Keratinocyte (primary cell): ENCODE results near the gene ST3GAL2. TPM values are rescaled to one million over a fixed set of nuclear protein-coding genes. Genes with fewer than 3 reads are reported as not detected.
A peak's percentile ranks its signal among the peaks of the same experiment; 100 is the strongest.

ENCODE experiments used
- DNase-seq: peaks from one replicate; pipeline ENCODE4 v3.0.0-alpha.2; 2011; ENCODE audit warnings: low read depth, missing footprints, low spot score
- FAIRE-seq: peaks from 2 replicates; lab custom pipeline; 2011; peaks lifted over from hg19 to GRCh38; lab: Jason Lieb, UNC
- H2AFZ ChIP-seq: 2 replicates; pipeline ENCODE4 v1.6.0; 2012; ENCODE audit warnings: low read length, control low read depth, inconsistent platforms; ENCODE audit not compliant: control insufficient read depth
- H3K27ac ChIP-seq: 2 replicates; pipeline ENCODE4 v1.5.1; 2011; ENCODE audit warnings: low read length; ENCODE audit not compliant: control insufficient read depth, insufficient read depth
- H3K27me3 ChIP-seq: 3 replicates; pipeline ENCODE4 v1.6.0; 2011; ENCODE audit warnings: low read length; ENCODE audit not compliant: control insufficient read depth, insufficient read depth; ENCODE audit errors: extremely low read depth
- H3K36me3 ChIP-seq, 2 experiments: 2 replicates in 1 of 2; 3 replicates in 1 of 2; pipeline ENCODE4 v1.5.1; 2011; ENCODE audit warnings: low read length in 2 of 2, mild to moderate bottlenecking in 1 of 2; ENCODE audit not compliant: control insufficient read depth in 2 of 2, insufficient read depth in 2 of 2; ENCODE audit errors: extremely low read depth in 1 of 2
- H3K4me1 ChIP-seq: 3 replicates; pipeline ENCODE4 v1.5.1; 2011; ENCODE audit warnings: low read length; ENCODE audit not compliant: control insufficient read depth, insufficient read depth; ENCODE audit errors: extremely low read depth
- H3K4me2 ChIP-seq: 3 replicates; pipeline ENCODE4 v1.6.0; 2011; ENCODE audit warnings: low read depth, low read length; ENCODE audit not compliant: control insufficient read depth, insufficient read depth; ENCODE audit errors: extremely low read depth
- H3K4me3 ChIP-seq, 3 experiments: fragments of 200-600 bp in 1 of 3; sonication (generic) in 1 of 3; 2 replicates in 2 of 3; 3 replicates in 1 of 3; pipeline ENCODE4 v1.5.1; 2011 to 2016; ENCODE audit warnings: low read length in 3 of 3, mild to moderate bottlenecking in 3 of 3, control low read depth in 2 of 3, inconsistent platforms in 1 of 3, low read depth in 1 of 3, mixed read lengths in 1 of 3, mixed run types in 1 of 3, moderate library complexity in 1 of 3; ENCODE audit not compliant: control insufficient read depth in 2 of 3, insufficient read depth in 2 of 3; ENCODE audit errors: extremely low read depth in 1 of 3
- H3K79me2 ChIP-seq: 2 replicates; pipeline ENCODE4 v1.6.0; 2012; ENCODE audit warnings: low read length; ENCODE audit not compliant: control insufficient read depth, insufficient read depth
- H3K9ac ChIP-seq: 3 replicates; pipeline ENCODE4 v1.6.0; 2011; ENCODE audit warnings: low read length; ENCODE audit not compliant: control insufficient read depth, insufficient read depth; ENCODE audit errors: extremely low read depth
- H3K9me1 ChIP-seq: 3 replicates; pipeline ENCODE4 v1.6.0; 2011; ENCODE audit warnings: low read length; ENCODE audit not compliant: control insufficient read depth, insufficient read depth; ENCODE audit errors: extremely low read depth
- H3K9me3 ChIP-seq: 2 replicates; pipeline ENCODE4 v1.5.1; 2012; ENCODE audit warnings: low read depth, low read length; ENCODE audit not compliant: control insufficient read depth
- H4K20me1 ChIP-seq: 3 replicates; pipeline ENCODE4 v1.6.0; 2011; ENCODE audit warnings: low read length; ENCODE audit not compliant: control insufficient read depth, insufficient read depth; ENCODE audit errors: extremely low read depth
- CTCF ChIP-seq, 3 experiments: IDR thresholded peaks in 1 of 3; conservative IDR thresholded peaks in 1 of 3; optimal IDR thresholded peaks in 1 of 3; 2 replicates in 2 of 3; 3 replicates in 1 of 3; pipeline versions ENCODE3 to v1.5.1; 2011; ENCODE audit warnings: low read length in 3 of 3, mild to moderate bottlenecking in 3 of 3, moderate library complexity in 2 of 3, control low read depth in 1 of 3, inconsistent platforms in 1 of 3; ENCODE audit not compliant: insufficient read depth in 2 of 3; ENCODE audit errors: extremely low read depth in 1 of 3
- EZH2 ChIP-seq: IDR thresholded peaks from one replicate; pipeline ENCODE4 v1.6.1; 2012; ENCODE audit warnings: inconsistent platforms, mild to moderate bottlenecking, low read length, moderate library complexity
- dilution Hi-C: fragments of 300-500 bp; cut with MboI; formaldehyde crosslinking; loops from one replicate; pipeline ENCODE4 v1.7.0; 2020; ENCODE audit warnings: low sequenced_read_pairs; ENCODE audit not compliant: extremely low pct_ligation_motif_present
- polyA plus RNA-seq, 5 experiments: library from polyadenylated mRNA; depleted of rRNA in 3 of 5; stranded (reverse) in 3 of 5; stranded (forward) in 1 of 5; unstranded in 1 of 5; fragments of >200 nt; gene quantifications; 1 replicate in 1 of 5; 2 replicates in 3 of 5; 3 replicates in 1 of 5; pipeline versions ENCODE4 v1.2.1 to v1.2.3, GENCODE V29; 2011 to 2012; ENCODE audit warnings: missing spikeins in 2 of 5, low read depth in 1 of 5, low replicate concordance in 1 of 5

The ST3GAL2 gene
- polyA plus RNA-seq, 1 donor (not counting 4 experiments of a cell fraction or from before 2014, with no cell fraction given): 4.0 TPM

GRCh38 chr16:70437582-70438557 lies 1.0 kb downstream of the ST3GAL2 start:
- Histone ChIP-seq H3K4me2 (peak overlapping the region; percentile 99), H3K79me2 (peaks cover 6% of the 10 kb centered on the region), H3K27ac (no peak overlapping the region), H3K4me3 (peak overlapping the region; percentile 52 to 80 (median 66)), H2AFZ (peak overlapping the region; percentile 60), H3K9ac (peak overlapping the region; percentile 44), H4K20me1 (no peaks in the 10 kb centered on the region), H3K4me1 (peaks cover 31% of the 10 kb centered on the region), H3K36me3 (no peaks in the 10 kb centered on the region), H3K9me3 (no peaks in the 10 kb centered on the region), H3K9me1 (no peaks in the 10 kb centered on the region), H3K27me3 (no peaks in the 10 kb centered on the region)
- DNase-seq: no peak
- dilution Hi-C loops: no loop called here
- FAIRE-seq: no peak
- TF ChIP-seq CTCF (optimal IDR thresholded peaks at IDR 0.05 in 1 of 3, IDR thresholded peaks at IDR 0.05 in 1 of 3, conservative IDR thresholded peaks at IDR 0.05 in 1 of 3; ENCODE audit: extremely low read depth in 1 of 3, insufficient read depth in 2 of 3, low read length in 3 of 3): no peak
- TF ChIP-seq EZH2: no peak

GRCh38 chr16:70437017-70437581 lies 1.8 kb downstream of the ST3GAL2 start:
- no peak overlapping the region for H3K9ac ChIP-seq
- H3K27ac ChIP-seq: no peak overlapping the region
- dilution Hi-C loops: no loop called here
- no peak for DNase-seq
- no peaks in the 10 kb centered on the region for H4K20me1 ChIP-seq
- H2AFZ ChIP-seq: no peak overlapping the region
- peaks cover 7% of the 10 kb centered on the region for H3K79me2 ChIP-seq
- TF ChIP-seq EZH2 (no peak), CTCF (optimal IDR thresholded peaks at IDR 0.05 in 1 of 3, IDR thresholded peaks at IDR 0.05 in 1 of 3, conservative IDR thresholded peaks at IDR 0.05 in 1 of 3; ENCODE audit: extremely low read depth in 1 of 3, insufficient read depth in 2 of 3, low read length in 3 of 3) (no peak)
- FAIRE-seq: no peak
- H3K4me1 ChIP-seq: peaks cover 31% of the 10 kb centered on the region
- H3K9me3 ChIP-seq: no peaks in the 10 kb centered on the region
- no peak overlapping the region for H3K4me3 ChIP-seq
- no peaks in the 10 kb centered on the region for H3K36me3 ChIP-seq
- H3K9me1 ChIP-seq: no peaks in the 10 kb centered on the region
- peak overlapping the region; percentile 99 for H3K4me2 ChIP-seq
- H3K27me3 ChIP-seq: no peaks in the 10 kb centered on the region
